B cell (primary cell): ENCODE measurements around the gene NTM. TPM values are rescaled to one million over a fixed set of nuclear protein-coding genes. Genes with fewer than 3 reads are reported as not detected.

ENCODE experiments used
- ATAC-seq: fragments of 200-7000 bp; cut with Tn5 transposase; one replicate; pipeline ENCODE4 v1.10.0; 2021; ENCODE audit warnings: low read depth, mild to moderate bottlenecking, moderate number of reproducible peaks, moderate library complexity
- CTCF ChIA-PET: fragments of 350-600 bp; sonication (Branson Sonifier 250); formaldehyde crosslinking; loops from one replicate; lab custom pipeline; 2021; ENCODE audit warnings: antibody characterized with exemption, inconsistent platforms; lab: Charles Lee
- POLR2A ChIA-PET: fragments of 350-600 bp; sonication (Branson Sonifier 250); formaldehyde crosslinking; loops from one replicate; lab custom pipeline; 2021; ENCODE audit warnings: antibody characterized with exemption; lab: Charles Lee
- DNase-seq: peaks from one replicate; pipeline ENCODE4 v3.0.0; 2013
- H2AFZ ChIP-seq: 2 replicates; pipeline ENCODE4 v1.6.1; 2012; ENCODE audit warnings: mild to moderate bottlenecking, low read depth, low read length; ENCODE audit not compliant: insufficient read depth, poor library complexity, severe bottlenecking
- H3K27ac ChIP-seq, 2 donors: 1 replicate in 1 of 2; 2 replicates in 1 of 2; pipeline ENCODE4 v1.5.1; 2012 to 2013; ENCODE audit warnings: low read length in 2 of 2, mild to moderate bottlenecking in 2 of 2, moderate library complexity in 1 of 2
- H3K27me3 ChIP-seq, 4 experiments: fragments of 200-600 bp in 1 of 4; sonication (generic) in 1 of 4; replicated peaks in 1 of 4; 1 replicate in 2 of 4; 2 replicates in 2 of 4; pipeline versions ENCODE4 v1.6.1 to v1.7.0; 2013 to 2016; ENCODE audit warnings: low read length in 3 of 4, mild to moderate bottlenecking in 2 of 4, mixed read lengths in 1 of 4, moderate library complexity in 1 of 4; ENCODE audit not compliant: insufficient read depth in 4 of 4, control insufficient read depth in 3 of 4; ENCODE audit errors: control extremely low read depth in 1 of 4
- H3K36me3 ChIP-seq, 2 experiments: replicated peaks in 1 of 2; 1 replicate in 1 of 2; 2 replicates in 1 of 2; pipeline versions ENCODE4 v1.6.1 to v1.7.1; 2013; ENCODE audit warnings: low read length in 1 of 2; ENCODE audit not compliant: insufficient read depth in 2 of 2, control insufficient read depth in 1 of 2; ENCODE audit errors: control extremely low read depth in 1 of 2, extremely low read depth in 1 of 2
- H3K4me1 ChIP-seq, 2 donors: fragments of 200-600 bp in 1 of 2; sonication (generic) in 1 of 2; 1 replicate in 1 of 2; 2 replicates in 1 of 2; pipeline versions ENCODE4 v1.5.1 to v1.6.1; 2013 to 2017; ENCODE audit warnings: low read length in 2 of 2; ENCODE audit not compliant: control insufficient read depth in 2 of 2, insufficient read depth in 2 of 2
- H3K4me2 ChIP-seq: replicated peaks from 2 replicates; pipeline ENCODE3; 2012; ENCODE audit warnings: mild to moderate bottlenecking, low read depth, low read length; ENCODE audit not compliant: poor library complexity, severe bottlenecking
- H3K4me3 ChIP-seq, 5 experiments: fragments of 200-600 bp in 1 of 5; sonication (generic) in 1 of 5; 1 replicate in 3 of 5; 2 replicates in 2 of 5; pipeline versions ENCODE4 v1.5.1 to v1.7.0; 2011 to 2016; ENCODE audit warnings: low read length in 4 of 5, mild to moderate bottlenecking in 4 of 5, low read depth in 2 of 5, control low read depth in 1 of 5, moderate library complexity in 1 of 5; ENCODE audit not compliant: insufficient read depth in 1 of 5; ENCODE audit errors: control extremely low read depth in 1 of 5, extremely low read depth in 1 of 5
- H3K79me2 ChIP-seq: fragments of 200-600 bp; sonication (generic); one replicate; pipeline ENCODE4 v1.6.0; 2016; ENCODE audit warnings: low read length; ENCODE audit not compliant: control insufficient read depth, insufficient read depth
- H3K9ac ChIP-seq: fragments of 200-600 bp; sonication (generic); 2 replicates; pipeline ENCODE4 v1.6.1; 2017; ENCODE audit warnings: mild to moderate bottlenecking, low read length, moderate library complexity
- H3K9me3 ChIP-seq, 3 donors: one replicate each; pipeline versions ENCODE4 v1.6.1 to v1.7.1; 2013; ENCODE audit warnings: low read length in 2 of 3; ENCODE audit not compliant: control insufficient read depth in 2 of 3, insufficient read depth in 1 of 3; ENCODE audit errors: control extremely low read depth in 1 of 3
- H4K20me1 ChIP-seq: 2 replicates; pipeline ENCODE4 v1.6.0; 2012; ENCODE audit warnings: mild to moderate bottlenecking, low read length; ENCODE audit not compliant: insufficient read depth, control insufficient read depth, poor library complexity, severe bottlenecking
- H3K27ac Mint-ChIP-seq: one replicate; pipeline ENCODE4 v1.8.0; 2021; ENCODE audit warnings: mixed read lengths
- H3K27me3 Mint-ChIP-seq: one replicate; pipeline ENCODE4 v1.8.0; 2021; ENCODE audit warnings: mixed read lengths
- H3K4me1 Mint-ChIP-seq: one replicate; pipeline ENCODE4 v1.8.0; 2021; ENCODE audit warnings: mixed read lengths
- H3K4me3 Mint-ChIP-seq: one replicate; pipeline ENCODE4 v1.8.0; 2021; ENCODE audit warnings: mixed read lengths
- H3K9me3 Mint-ChIP-seq: one replicate; pipeline ENCODE4 v1.8.0; 2022; ENCODE audit warnings: mixed read lengths; ENCODE audit not compliant: insufficient read depth
- EZH2 ChIP-seq: IDR thresholded peaks from 2 replicates; pipeline ENCODE4 v1.6.1; 2012; ENCODE audit warnings: borderline replicate concordance, low read depth, mild to moderate bottlenecking, moderate library complexity, low read length; ENCODE audit not compliant: insufficient read depth, poor library complexity, severe bottlenecking
- WGBS: methylation state at CpG from one replicate; pipeline ENCODE4 v1.1.5; 2013; ENCODE audit warnings: missing lambda C conversion rate; ENCODE audit not compliant: insufficient coverage; 5-methylcytosine and 5-hydroxymethylcytosine counted together
- intact Hi-C: fragments of 100-400 bp; cut with micrococcal nuclease; formaldehyde crosslinking; loops from one replicate; pipeline ENCODE4 v1.10.0; 2022
- polyA plus RNA-seq: library from polyadenylated mRNA; depleted of rRNA; stranded (reverse); fragments of >200 nt; gene quantifications from 2 replicates; pipeline ENCODE4 v1.2.3, GENCODE V29; 2012
- total RNA-seq, 2 donors: library from RNA; stranded (reverse); fragments of 120-200 nt in 1 of 2; gene quantifications; 1 replicate in 1 of 2; 2 replicates in 1 of 2; pipeline versions ENCODE4 v1.2.3 to v1.2.4, GENCODE V29; 2013 to 2022
- TF ChIP-seq, protein P1 (sequence below): fragments of 200-600 bp; IDR thresholded peaks from one replicate; pipeline ENCODE4 v1.8.0; 2022; ENCODE audit warnings: antibody characterized with exemption, mild to moderate bottlenecking

NTM gene
- total and polyA plus RNA-seq, 2 donors (not counting 1 experiment from before 2014, with no cell fraction given), result not detected

DNA sequence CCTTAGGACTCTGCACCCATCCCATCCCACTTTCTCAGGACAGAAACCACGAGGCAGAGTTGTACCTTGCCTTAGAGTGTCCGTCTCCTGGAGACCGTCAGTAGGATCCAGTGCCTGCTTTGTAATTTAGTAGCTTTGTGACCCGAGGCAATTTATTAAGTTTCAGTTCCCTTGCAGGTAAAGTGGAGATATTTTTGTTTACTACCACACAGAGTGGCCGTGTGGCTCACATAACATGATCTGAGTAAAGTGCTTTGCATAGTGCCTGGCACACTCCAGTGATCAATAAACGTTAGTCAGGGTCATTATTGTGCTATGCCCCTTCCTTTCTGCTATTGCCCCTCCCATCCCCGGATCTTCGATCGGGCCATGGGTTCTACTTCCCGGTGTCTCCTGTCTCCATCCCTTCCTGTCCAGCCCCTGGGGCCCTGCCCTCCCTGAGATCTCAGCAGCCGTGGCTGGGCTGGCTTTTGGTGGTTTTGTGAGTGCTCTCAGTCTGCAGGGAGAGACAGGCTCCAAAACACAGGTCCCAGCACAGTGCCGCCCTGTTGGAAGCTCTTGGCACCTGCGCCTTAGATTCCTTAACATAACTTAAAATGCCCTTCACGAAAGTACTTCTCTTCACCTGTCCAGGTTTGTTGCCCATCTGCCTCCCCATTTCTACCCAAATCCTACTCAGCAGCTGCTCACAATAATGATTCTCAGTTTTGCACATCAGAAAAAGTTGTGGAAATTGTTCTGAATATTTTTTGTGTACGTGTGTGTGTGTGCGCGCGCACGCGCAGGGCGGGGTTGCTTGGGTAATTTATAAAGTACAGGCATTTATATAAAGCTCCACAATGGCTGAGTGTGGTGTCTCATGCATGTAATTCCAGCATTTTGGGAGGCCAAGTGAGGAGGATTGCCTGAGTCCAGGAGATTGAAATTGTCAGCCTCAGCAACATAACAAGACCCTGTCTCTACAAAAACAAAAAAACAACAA, 753.7 kb downstream of the NTM start:
- no peak overlapping the region for H3K27ac Mint-ChIP-seq
- intact Hi-C loops, result no loop called here

More for the DNA sequence above, 753.7 kb downstream of the NTM start:
- Mint-ChIP-seq H3K4me1 (no peaks in the 10 kb centered on the region), H3K27me3 (no peaks in the 10 kb centered on the region), H3K4me3 (peak overlapping the region; percentile 12), H3K9me3 (no peaks in the 10 kb centered on the region)
- DNase-seq (no peak), ATAC-seq (no peak)
- ChIA-PET CTCF (interaction anchor here (1.0 kb wide), 1 partner anchor 26 kb away, joined by 3 read pairs; no protein-coding TSS in a partner anchor), POLR2A (no interaction called here)
- no peaks in the 10 kb centered on the region for H3K27me3 ChIP-seq
- H3K36me3 ChIP-seq, result no peaks in the 10 kb centered on the region
- H3K4me3 ChIP-seq, result no peak overlapping the region
- peaks cover 0 to 4% of the 10 kb centered on the region in 2 donors for H3K4me1 ChIP-seq
- peaks cover 0 to 3% (median 0%) of the 10 kb centered on the region in 3 donors for H3K9me3 ChIP-seq
- H3K27ac ChIP-seq, result no peak overlapping the region
- WGBS, result 74% methylated on average over 14 of the region's 21 CpGs
- H3K4me2 ChIP-seq, result no peak overlapping the region
- TF ChIP-seq EZH2, result no peak
- TF ChIP-seq, protein P1, sequence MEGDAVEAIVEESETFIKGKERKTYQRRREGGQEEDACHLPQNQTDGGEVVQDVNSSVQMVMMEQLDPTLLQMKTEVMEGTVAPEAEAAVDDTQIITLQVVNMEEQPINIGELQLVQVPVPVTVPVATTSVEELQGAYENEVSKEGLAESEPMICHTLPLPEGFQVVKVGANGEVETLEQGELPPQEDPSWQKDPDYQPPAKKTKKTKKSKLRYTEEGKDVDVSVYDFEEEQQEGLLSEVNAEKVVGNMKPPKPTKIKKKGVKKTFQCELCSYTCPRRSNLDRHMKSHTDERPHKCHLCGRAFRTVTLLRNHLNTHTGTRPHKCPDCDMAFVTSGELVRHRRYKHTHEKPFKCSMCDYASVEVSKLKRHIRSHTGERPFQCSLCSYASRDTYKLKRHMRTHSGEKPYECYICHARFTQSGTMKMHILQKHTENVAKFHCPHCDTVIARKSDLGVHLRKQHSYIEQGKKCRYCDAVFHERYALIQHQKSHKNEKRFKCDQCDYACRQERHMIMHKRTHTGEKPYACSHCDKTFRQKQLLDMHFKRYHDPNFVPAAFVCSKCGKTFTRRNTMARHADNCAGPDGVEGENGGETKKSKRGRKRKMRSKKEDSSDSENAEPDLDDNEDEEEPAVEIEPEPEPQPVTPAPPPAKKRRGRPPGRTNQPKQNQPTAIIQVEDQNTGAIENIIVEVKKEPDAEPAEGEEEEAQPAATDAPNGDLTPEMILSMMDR, result no peak
- no peak overlapping the region for H2AFZ ChIP-seq
- H4K20me1 ChIP-seq, result no peaks in the 10 kb centered on the region
- H3K9ac ChIP-seq, result no peak overlapping the region
- H3K79me2 ChIP-seq, result no peaks in the 10 kb centered on the region
